ENCODE results near the gene CLEC7A.

The CLEC7A gene

DNA sequence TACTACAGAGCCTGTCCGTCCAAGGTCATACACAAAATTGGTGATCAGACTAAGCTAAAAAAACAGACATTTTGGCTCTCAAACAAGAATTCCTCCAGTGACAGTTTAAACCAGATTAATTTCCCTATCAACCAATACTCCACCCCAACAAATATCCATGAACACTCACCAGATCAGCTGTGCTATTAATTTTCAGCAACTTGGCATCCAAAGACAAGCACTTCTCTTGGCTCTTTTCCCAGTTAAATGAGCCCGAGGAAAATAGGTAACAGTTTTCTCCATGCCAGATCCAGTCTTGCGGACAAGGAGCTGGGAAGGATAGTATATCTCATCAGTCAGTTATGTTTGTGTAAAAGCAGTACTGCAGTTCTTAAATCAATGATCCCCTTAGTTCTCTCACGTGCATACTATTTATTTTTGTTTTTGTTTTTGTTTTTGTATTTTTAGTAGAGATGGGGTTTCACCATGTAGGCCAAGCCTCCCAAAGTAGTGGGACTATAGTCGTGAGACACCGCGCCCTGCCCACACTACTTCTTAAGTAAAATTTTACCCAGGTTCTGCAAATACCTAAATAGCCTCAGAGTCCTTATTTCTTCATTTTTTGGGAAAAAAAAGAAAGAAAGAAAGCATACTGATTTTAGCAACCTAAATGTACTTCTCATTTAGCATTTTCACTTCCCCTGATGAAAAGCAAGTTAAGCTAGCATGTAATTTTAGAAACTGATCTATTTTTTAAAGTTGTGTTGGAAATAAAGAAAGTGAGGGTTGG is 30.8 kb upstream of the CLEC7A start:
- DNase-seq (ENCODE audit: low read depth, low spot score), result no peak
- ChIA-PET CTCF (interaction anchor here (0.7 to 2.9 kb wide), 7 partner anchors 8 to 34 kb away, joined by 3 to 15 read pairs (median 5); partner anchors contain the start of gene CLEC7A), POLR2A (no interaction called here)
- TF ChIP-seq, protein P1, sequence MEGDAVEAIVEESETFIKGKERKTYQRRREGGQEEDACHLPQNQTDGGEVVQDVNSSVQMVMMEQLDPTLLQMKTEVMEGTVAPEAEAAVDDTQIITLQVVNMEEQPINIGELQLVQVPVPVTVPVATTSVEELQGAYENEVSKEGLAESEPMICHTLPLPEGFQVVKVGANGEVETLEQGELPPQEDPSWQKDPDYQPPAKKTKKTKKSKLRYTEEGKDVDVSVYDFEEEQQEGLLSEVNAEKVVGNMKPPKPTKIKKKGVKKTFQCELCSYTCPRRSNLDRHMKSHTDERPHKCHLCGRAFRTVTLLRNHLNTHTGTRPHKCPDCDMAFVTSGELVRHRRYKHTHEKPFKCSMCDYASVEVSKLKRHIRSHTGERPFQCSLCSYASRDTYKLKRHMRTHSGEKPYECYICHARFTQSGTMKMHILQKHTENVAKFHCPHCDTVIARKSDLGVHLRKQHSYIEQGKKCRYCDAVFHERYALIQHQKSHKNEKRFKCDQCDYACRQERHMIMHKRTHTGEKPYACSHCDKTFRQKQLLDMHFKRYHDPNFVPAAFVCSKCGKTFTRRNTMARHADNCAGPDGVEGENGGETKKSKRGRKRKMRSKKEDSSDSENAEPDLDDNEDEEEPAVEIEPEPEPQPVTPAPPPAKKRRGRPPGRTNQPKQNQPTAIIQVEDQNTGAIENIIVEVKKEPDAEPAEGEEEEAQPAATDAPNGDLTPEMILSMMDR (IDR thresholded peaks at IDR 0.05; ENCODE audit: insufficient read depth, low read length, missing control alignments), result no peak
- no peak overlapping the region for H3K4me3 ChIP-seq (ENCODE audit: low read depth, low read length)

DNA sequence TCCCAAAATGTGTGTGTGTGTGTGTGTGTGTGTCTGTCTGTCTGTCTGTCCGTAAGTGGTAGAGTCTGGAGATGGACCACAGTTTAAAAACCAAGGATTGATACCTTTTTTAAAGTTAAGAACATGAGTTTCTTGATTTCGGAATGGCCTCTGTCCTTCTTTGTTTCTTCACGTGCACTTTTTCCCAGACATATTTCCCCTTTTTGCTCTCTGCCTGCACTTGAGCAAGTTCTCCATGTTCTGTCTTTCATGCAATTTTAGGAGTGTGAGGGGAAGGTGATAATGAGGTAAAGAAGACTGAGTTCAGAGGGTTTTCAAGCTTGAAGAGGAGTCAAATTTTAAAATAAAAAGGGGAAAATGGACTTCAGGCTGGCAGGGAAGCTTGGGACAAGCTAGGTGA is 29.3 kb upstream of the CLEC7A start:
- DNase-seq (ENCODE audit: low read depth, low spot score), result no peak
- ChIA-PET POLR2A (no interaction called here), CTCF (interaction anchor here (1.3 to 1.7 kb wide), 3 partner anchors 10 to 28 kb away, joined by 4 to 6 read pairs (median 5); no protein-coding TSS in a partner anchor)
- H3K4me3 ChIP-seq (ENCODE audit: low read depth, low read length), result no peak overlapping the region
- TF ChIP-seq, protein P1 (IDR thresholded peaks at IDR 0.05; ENCODE audit: insufficient read depth, low read length, missing control alignments), result no peak

DNA sequence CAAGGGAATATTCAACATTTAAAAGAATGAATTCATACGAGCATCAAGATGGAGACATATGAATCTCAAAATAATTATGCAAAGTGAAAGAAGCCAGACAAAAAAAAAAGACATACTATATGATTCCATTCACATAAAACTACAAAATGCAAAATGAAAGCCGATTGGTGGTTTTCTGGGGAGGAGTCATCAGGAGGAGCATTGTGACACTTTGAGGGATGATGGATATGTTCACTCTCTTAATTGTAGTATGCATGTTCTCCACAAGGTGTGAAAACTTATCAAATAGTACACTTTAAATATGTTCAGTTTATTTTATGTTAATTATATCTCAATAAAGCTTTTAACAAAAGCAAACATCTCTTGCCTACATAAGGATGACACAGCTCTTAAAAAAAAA is 28.4 kb upstream of the CLEC7A start:
- TF ChIP-seq, protein P1 (IDR thresholded peaks at IDR 0.05; ENCODE audit: insufficient read depth, low read length, missing control alignments), result no peak
- ChIA-PET POLR2A (no interaction called here), CTCF (no interaction called here)
- H3K4me3 ChIP-seq (ENCODE audit: low read depth, low read length), result no peak overlapping the region
- DNase-seq (ENCODE audit: low read depth, low spot score), result no peak

DNA sequence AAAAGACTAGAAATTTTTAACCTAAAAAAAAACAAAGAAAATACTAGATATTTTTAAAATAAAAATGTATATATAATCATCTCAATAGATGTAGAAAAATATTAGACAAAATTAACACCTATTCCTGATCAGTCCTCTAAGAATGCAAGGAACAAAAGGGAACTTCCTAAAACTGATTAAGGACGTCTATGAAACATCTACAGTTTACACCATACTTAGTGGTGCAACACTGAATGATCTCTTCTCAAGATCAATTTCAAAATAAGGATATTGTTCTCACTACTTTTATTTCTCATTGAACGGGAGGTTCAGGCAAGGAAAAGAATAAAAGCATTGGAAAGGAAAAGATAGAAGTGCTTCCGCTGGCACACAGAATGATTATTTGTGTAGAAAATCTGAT is 26.0 kb upstream of the CLEC7A start:
- no peak for DNase-seq (ENCODE audit: low read depth, low spot score)
- POLR2A ChIA-PET, result no interaction called here
- CTCF ChIA-PET, result interaction anchor here (0.8 to 2.1 kb wide), 2 partner anchors 34 to 63 kb away, joined by 3 to 9 read pairs; no protein-coding TSS in a partner anchor
- TF ChIP-seq, protein P1 (IDR thresholded peaks at IDR 0.05; ENCODE audit: insufficient read depth, low read length, missing control alignments), result no peak
- H3K4me3 ChIP-seq (ENCODE audit: low read depth, low read length), result no peak overlapping the region

DNA sequence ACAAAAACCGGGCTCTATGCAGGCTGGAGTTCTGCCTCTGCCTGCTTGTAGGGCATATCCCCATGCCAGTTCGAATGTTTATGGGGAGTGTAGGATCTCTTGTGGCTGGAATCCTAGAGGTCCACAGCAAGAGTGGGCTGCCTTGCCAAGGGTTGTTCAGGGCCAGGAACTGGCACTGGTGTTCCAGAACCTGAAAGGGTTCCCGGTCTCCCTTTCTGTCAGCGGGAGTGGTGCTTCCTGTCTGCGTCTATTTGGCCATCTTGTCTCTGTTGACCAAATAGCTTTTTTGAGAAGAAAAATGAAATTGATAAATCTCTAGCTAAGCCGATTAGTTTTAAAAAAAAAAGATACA is 24.1 kb upstream of the CLEC7A start:
- H3K4me3 ChIP-seq (ENCODE audit: low read depth, low read length), result peak overlapping the region; percentile 58
- CTCF ChIA-PET, result interaction anchor here (0.6 to 4.9 kb wide), 14 partner anchors 10 to 408 kb away, joined by 3 to 26 read pairs (median 3); partner anchors contain the start of gene OLR1
- POLR2A ChIA-PET, result no interaction called here
- TF ChIP-seq, protein P1 (IDR thresholded peaks at IDR 0.05; ENCODE audit: insufficient read depth, low read length, missing control alignments), result no peak
- no peak for DNase-seq (ENCODE audit: low read depth, low spot score)

DNA sequence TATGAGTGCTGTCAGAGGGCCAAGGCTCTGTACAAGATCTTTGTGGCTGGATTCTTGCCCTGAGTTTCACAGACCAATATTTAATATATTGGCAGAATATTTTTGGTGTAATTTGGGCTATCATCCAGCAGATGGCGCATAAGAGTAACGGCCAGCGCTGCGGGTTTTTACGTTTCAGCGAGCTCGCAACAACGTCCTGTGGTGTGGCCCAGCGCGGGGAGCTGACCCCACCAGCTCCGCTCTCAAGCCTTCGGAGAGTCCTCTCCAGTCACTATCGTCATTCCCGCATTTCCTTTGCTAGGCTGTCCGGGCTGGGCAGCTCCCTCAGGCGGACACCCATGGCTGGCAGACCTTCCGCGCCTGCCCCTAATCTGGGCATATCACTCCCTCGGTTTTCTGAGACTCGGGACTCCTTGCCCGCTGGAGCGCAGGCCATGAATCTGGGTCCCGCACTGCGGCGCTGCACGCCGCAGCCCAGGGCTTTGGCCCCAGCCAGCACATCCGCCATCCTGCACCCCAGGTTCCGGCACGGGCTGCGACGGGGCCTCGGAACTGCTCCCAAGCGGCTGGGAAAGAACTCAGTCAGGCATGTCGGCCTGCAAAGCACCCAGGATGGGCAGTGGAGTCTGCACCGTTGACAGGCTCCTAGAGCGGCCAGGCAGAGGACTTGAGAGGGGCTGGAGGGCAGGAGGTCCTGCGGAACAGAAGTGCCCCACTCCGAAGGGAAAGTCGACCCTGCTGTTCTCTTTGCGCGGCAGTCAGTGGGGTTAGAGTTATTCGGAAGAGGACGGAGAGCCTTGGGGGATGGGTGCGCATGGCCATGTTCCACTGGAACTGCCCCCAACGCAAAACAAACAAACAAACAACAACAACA is 23.5 kb upstream of the CLEC7A start:
- no peak for DNase-seq (ENCODE audit: low read depth, low spot score)
- TF ChIP-seq, protein P1 (IDR thresholded peaks at IDR 0.05; ENCODE audit: insufficient read depth, low read length, missing control alignments), result peak; percentile 60
- ChIA-PET POLR2A (interaction anchor here (0.9 to 1.1 kb wide), 2 partner anchors 59 to 61 kb away, joined by 3 to 4 read pairs; partner anchors contain the start of gene GABARAPL1), CTCF (interaction anchor here (0.8 to 4.9 kb wide), 37 partner anchors 9 to 409 kb away, joined by 3 to 59 read pairs (median 7); partner anchors contain the start of genes CLEC12B, CLEC7A and OLR1)
- peak overlapping the region; percentile 58 for H3K4me3 ChIP-seq (ENCODE audit: low read depth, low read length)
